IMR-90 (cell line): Measurements from ENCODE around the gene EXT2. TPM values are rescaled to one million over a fixed set of nuclear protein-coding genes. Genes with fewer than 3 reads are reported as not detected.

ENCODE experiments used
- ATAC-seq: fragments of 200-7000 bp; cut with Tn5 transposase; 2 replicates; pipeline ENCODE4 v1.9.1; 2020; ENCODE audit warnings: low read depth, mild to moderate bottlenecking, moderate library complexity
- BruUV-seq: library from RNA; stranded (reverse); fragments of 400-500 nt; replicated peaks from 2 replicates; lab custom pipeline; 2021; lab: Mats Ljungman, UMichigan
- CTCF ChIA-PET: fragments of 300-600 bp; formaldehyde crosslinking; extraction: SDS; loops from one replicate; lab custom pipeline; 2021; ENCODE audit warnings: antibody characterized with exemption; lab: Yijun Ruan, JAX
- POLR2A ChIA-PET: fragments of 300-600 bp; sonication (Branson Sonifier 250); formaldehyde crosslinking; loops from one replicate; lab custom pipeline; 2022; ENCODE audit warnings: antibody characterized with exemption; ENCODE audit not compliant: unreplicated experiment; lab: Charles Lee
- DNase-seq: peaks from one replicate; pipeline ENCODE4 v3.0.0; 2013
- H2AFZ ChIP-seq: replicated peaks from 2 replicates; pipeline ENCODE3; 2013; ENCODE audit warnings: low read length, mild to moderate bottlenecking; ENCODE audit not compliant: poor library complexity
- H2AK5ac ChIP-seq: 2 replicates; pipeline ENCODE4 v1.6.1; 2013; ENCODE audit warnings: low read depth, low read length, inconsistent platforms
- H2AK9ac ChIP-seq: replicated peaks from 2 replicates; pipeline ENCODE3; 2013; ENCODE audit warnings: mild to moderate bottlenecking, low read depth, low read length, moderate library complexity; ENCODE audit not compliant: poor library complexity
- H2BK120ac ChIP-seq: 2 replicates; pipeline ENCODE4 v1.6.1; 2013; ENCODE audit warnings: low read depth, low read length, inconsistent platforms
- H2BK15ac ChIP-seq: 3 replicates; pipeline ENCODE4 v1.6.1; 2013; ENCODE audit warnings: low read depth, low read length, inconsistent platforms
- H2BK20ac ChIP-seq: 2 replicates; pipeline ENCODE4 v1.6.1; 2013; ENCODE audit warnings: low read depth, mild to moderate bottlenecking, inconsistent platforms, low read length, moderate library complexity
- H2BK5ac ChIP-seq: 2 replicates; pipeline ENCODE4 v1.6.1; 2013; ENCODE audit warnings: mild to moderate bottlenecking, low read depth, low read length, inconsistent platforms; ENCODE audit not compliant: poor library complexity, severe bottlenecking
- H3K14ac ChIP-seq: replicated peaks from 2 replicates; pipeline ENCODE4 v1.6.1; 2013; ENCODE audit warnings: low read depth, low read length, inconsistent platforms
- H3K18ac ChIP-seq: 2 replicates; pipeline ENCODE4 v1.6.1; 2013; ENCODE audit warnings: low read depth, low read length, control low read depth
- H3K23ac ChIP-seq: 2 replicates; pipeline ENCODE4 v1.6.1; 2013; ENCODE audit warnings: low read depth, low read length, inconsistent platforms
- H3K27ac ChIP-seq: 2 replicates; pipeline ENCODE4 v1.5.1; 2013; ENCODE audit warnings: mild to moderate bottlenecking, control low read depth, low read length; ENCODE audit not compliant: insufficient read depth
- H3K27me3 ChIP-seq: 2 replicates; pipeline ENCODE4 v1.6.1; 2013; ENCODE audit warnings: low read length; ENCODE audit not compliant: control insufficient read depth, insufficient read depth
- H3K36me3 ChIP-seq: 2 replicates; pipeline ENCODE4 v1.6.1; 2013; ENCODE audit warnings: low read length, mixed read lengths; ENCODE audit not compliant: control insufficient read depth, insufficient read depth
- H3K4ac ChIP-seq: 2 replicates; pipeline ENCODE4 v1.6.1; 2013; ENCODE audit warnings: low read depth, low read length, inconsistent platforms
- H3K4me1 ChIP-seq: 2 replicates; pipeline ENCODE4 v1.6.1; 2013; ENCODE audit warnings: low read length, mixed read lengths; ENCODE audit not compliant: control insufficient read depth, insufficient read depth
- H3K4me2 ChIP-seq: 2 replicates; pipeline ENCODE4 v1.6.1; 2013; ENCODE audit warnings: low read depth, mild to moderate bottlenecking, control low read depth, low read length, moderate library complexity
- H3K4me3 ChIP-seq: 2 replicates; pipeline ENCODE4 v1.5.1; 2013; ENCODE audit warnings: low read depth, mild to moderate bottlenecking, control low read depth, low read length, moderate library complexity; ENCODE audit not compliant: insufficient read depth
- H3K56ac ChIP-seq: 2 replicates; pipeline ENCODE4 v1.6.1; 2013; ENCODE audit warnings: low read length, inconsistent platforms; ENCODE audit not compliant: insufficient read depth; ENCODE audit errors: extremely low read depth
- H3K79me1 ChIP-seq, 2 experiments: 2 replicates each; pipeline ENCODE4 v1.6.1; 2013; ENCODE audit warnings: low read length in 2 of 2, inconsistent platforms in 1 of 2, low read depth in 1 of 2
- H3K9ac ChIP-seq: 2 replicates; pipeline ENCODE4 v1.6.1; 2013; ENCODE audit warnings: low read depth, low read length, control low read depth
- H3K9me1 ChIP-seq: 2 replicates; pipeline ENCODE4 v1.6.1; 2013; ENCODE audit warnings: low read length, inconsistent platforms; ENCODE audit not compliant: insufficient read depth
- H3K9me3 ChIP-seq: 2 replicates; pipeline ENCODE4 v1.6.1; 2013; ENCODE audit warnings: low read length; ENCODE audit not compliant: control insufficient read depth, insufficient read depth
- H4K20me1 ChIP-seq: 2 replicates; pipeline ENCODE4 v1.6.1; 2013; ENCODE audit warnings: low read length, inconsistent platforms; ENCODE audit not compliant: insufficient read depth
- H4K5ac ChIP-seq: 2 replicates; pipeline ENCODE4 v1.6.1; 2013; ENCODE audit warnings: mild to moderate bottlenecking, low read depth, low read length, control low read depth
- H4K8ac ChIP-seq, 2 experiments: 2 replicates each; pipeline ENCODE4 v1.6.1; 2013; ENCODE audit warnings: low read depth in 2 of 2, low read length in 2 of 2, control low read depth in 1 of 2, inconsistent platforms in 1 of 2
- H4K91ac ChIP-seq: 2 replicates; pipeline ENCODE4 v1.6.1; 2013; ENCODE audit warnings: low read depth, low read length, inconsistent platforms; ENCODE audit not compliant: insufficient read depth
- MAFK ChIP-seq: IDR thresholded peaks from 2 replicates; pipeline ENCODE4 v1.6.1; 2012; ENCODE audit warnings: low read depth, low read length, improper control_type of control experiment
- NFE2L2 ChIP-seq: fragments of 150-350 bp; IDR thresholded peaks from 2 replicates; pipeline ENCODE4 v1.6.1; 2016; ENCODE audit warnings: low read depth, mild to moderate bottlenecking, low read length
- WGBS, 2 experiments: methylation state at CpG; one replicate each; pipeline versions ENCODE4 v1.1.5 to v1.1.7; 2013; ENCODE audit warnings: missing lambda C conversion rate in 2 of 2; ENCODE audit not compliant: insufficient read length in 1 of 2; ENCODE audit errors: extremely low coverage in 2 of 2; 5-methylcytosine and 5-hydroxymethylcytosine counted together
- dilution Hi-C: fragments of 300-500 bp; cut with HindIII; formaldehyde crosslinking; loops from one replicate; pipeline ENCODE4 v1.14.3; 2018; ENCODE audit warnings: low sequenced_read_pairs; ENCODE audit not compliant: unreplicated experiment
- in situ Hi-C: fragments of 300-500 bp; cut with MboI; formaldehyde crosslinking; loops from 3 replicates; pipeline ENCODE4 v1.14.3; 2019; ENCODE audit warnings: low sequenced_read_pairs, inconsistent platforms, mixed read lengths
- intact Hi-C: fragments of 100-400 bp; cut with micrococcal nuclease; formaldehyde crosslinking; loops from 2 replicates; pipeline ENCODE4 v1.10.0; 2022
- polyA plus RNA-seq, 3 experiments: library from polyadenylated mRNA; depleted of rRNA; stranded (reverse); fragments of >200 nt; gene quantifications; 2 replicates each; pipeline ENCODE4 v1.2.3, GENCODE V29; 2012; ENCODE audit warnings: low replicate concordance in 1 of 3
- total RNA-seq: library from RNA; depleted of rRNA; stranded (reverse); fragments of >200 nt; gene quantifications from 2 replicates; pipeline ENCODE4 v1.2.3, GENCODE V29; 2012

The EXT2 gene
- total and polyA plus RNA-seq, 2 of the 4 experiments (the other 2 are of a cell fraction): 75.0 to 85.3 TPM

GRCh38 chr11:44266056-44266780 lies 170.7 kb downstream of the EXT2 start:
- DNase-seq (no peak), ATAC-seq (no peak)
- no peak for TF ChIP-seq MAFK
- TF ChIP-seq NFE2L2: no peak
- no peak overlapping the region for H3K23ac ChIP-seq
- intact Hi-C loops: no loop called here
- dilution Hi-C loops: no loop called here
- H2BK15ac ChIP-seq: no peak overlapping the region
- H3K9me3 ChIP-seq: no peaks in the 10 kb centered on the region
- H3K4me3 ChIP-seq: no peak overlapping the region
- H4K8ac ChIP-seq: no peak overlapping the region
- H4K20me1 ChIP-seq: no peaks in the 10 kb centered on the region
- H2BK5ac ChIP-seq: no peak overlapping the region
- POLR2A ChIA-PET: no interaction called here
- no peak overlapping the region for H3K4me2 ChIP-seq
- no CpG with 5 or more reads among the region's 9 CpGs for WGBS, 2 experiments
- H3K14ac ChIP-seq: no peak overlapping the region
- H3K4me1 ChIP-seq: peaks cover 10% of the 10 kb centered on the region; the same call in 1 of the 2 replicates
- H3K79me1 ChIP-seq: no peaks in the 10 kb centered on the region
- no peaks in the 10 kb centered on the region for H3K36me3 ChIP-seq
- H4K5ac ChIP-seq: no peak overlapping the region
- no peak overlapping the region for H3K18ac ChIP-seq
- H3K27me3 ChIP-seq: peaks cover 2% of the 10 kb centered on the region; the same call in 1 of the 2 replicates
- H3K27ac ChIP-seq: no peak overlapping the region
- no TSS peak for BruUV-seq
- no peak overlapping the region for H2BK120ac ChIP-seq
- H2AK5ac ChIP-seq: no peak overlapping the region
- H2AFZ ChIP-seq: no peak overlapping the region
- CTCF ChIA-PET: interaction anchor here (0.6 kb wide), 1 partner anchor 23 kb away, joined by 3 read pairs; no protein-coding TSS in a partner anchor
- H2BK20ac ChIP-seq: no peak overlapping the region
- in situ Hi-C loops: no loop called here
- H3K9ac ChIP-seq: no peak overlapping the region
- no peak overlapping the region for H3K4ac ChIP-seq
- H4K91ac ChIP-seq: no peak overlapping the region
- H2AK9ac ChIP-seq: no peak overlapping the region
- no peaks in the 10 kb centered on the region; the same call in 1 of the 2 replicates for H3K9me1 ChIP-seq
- H3K56ac ChIP-seq: no peak overlapping the region
